Pancreas (tissue), 10 donors: ENCODE data around the gene TCF7L2. TPM values are rescaled to one million over a fixed set of nuclear protein-coding genes. Genes with fewer than 3 reads are reported as not detected.

ENCODE experiments used
- ATAC-seq, 4 donors: fragments of 200-7000 bp; cut with Tn5 transposase; one replicate each; pipeline versions ENCODE4 v1.8.0 to v1.9.1; 2020; ENCODE audit warnings: mild to moderate bottlenecking in 4 of 4, moderate library complexity in 4 of 4
- DNase-seq, 6 donors: peaks; one replicate each; pipeline ENCODE4 v3.0.0-alpha.2; 2020
- FAIRE-seq: peaks from 2 replicates; lab custom pipeline; 2012; peaks lifted over from hg19 to GRCh38; lab: Jason Lieb, UNC
- H3K27ac ChIP-seq, 4 donors: fragments of 200-600 bp; sonication (generic); 1 replicate in 3 of 4; 2 replicates in 1 of 4; pipeline versions ENCODE4 v1.5.0 to v1.8.0; 2020
- H3K27me3 ChIP-seq, 4 donors: fragments of 200-600 bp; one replicate each; pipeline ENCODE4 v1.8.0; 2021
- H3K36me3 ChIP-seq, 3 donors: fragments of 200-600 bp; sonication (generic) in 1 of 3; one replicate each; pipeline versions ENCODE4 v1.5.0 to v1.8.0; 2020 to 2021
- H3K4me1 ChIP-seq, 3 donors: fragments of 200-600 bp; one replicate each; pipeline ENCODE4 v1.8.0; 2021
- H3K4me3 ChIP-seq, 4 donors: fragments of 200-600 bp; sonication (generic) in 2 of 4; one replicate each; pipeline versions ENCODE4 v1.5.0 to v1.8.0; 2020 to 2021
- H3K9me3 ChIP-seq, 4 donors: fragments of 200-600 bp; one replicate each; pipeline ENCODE4 v1.8.0; 2021
- CTCF ChIP-seq, 4 donors: fragments of 200-600 bp; sonication (generic) in 3 of 4; IDR thresholded peaks; one replicate each; pipeline versions ENCODE4 v1.5.0 to v1.8.0; 2021; ENCODE audit warnings: antibody characterized with exemption in 4 of 4
- WGBS, 2 donors: extraction: QIAGEN DNeasy Blood & Tissue Kit; methylation state at CpG; one replicate each; pipeline ENCODE4 v1.1.7; 2013; 5-methylcytosine and 5-hydroxymethylcytosine counted together
- intact Hi-C, 3 donors: fragments of 100-400 bp; cut with DNase I; formaldehyde crosslinking; loops; one replicate each; pipeline versions ENCODE4 v1.11.1 to v1.14.2; 2022
- polyA plus RNA-seq, 2 donors: library from polyadenylated mRNA; stranded (reverse); fragments of 200-250 nt; gene quantifications; one replicate each; pipeline ENCODE4 v1.2.3, GENCODE V29; 2013
- total RNA-seq, 6 donors: library from RNA; stranded (reverse); fragmentation: NEBNext Ultra II Directional in 4 of 6; extraction: Animal tissue kit (Norgen Biotek cat#: 25700) in 4 of 6; gene quantifications; one replicate each; pipeline versions ENCODE4 v1.2.1 to v1.2.4, GENCODE V29; 2021 to 2023
- donor health status: healthy with polysubstance abuse.
- donor health status: DM: no; HTN: no; CAD: no; lungs with moderate emphysema.
- donor health status: DM: no; HTN: no; CAD: no.
- donor health status: control.
- donor health status: control.
- donor health status: Bipolar disorder and iron deficiency.
- donor health status: DM: yes; HTN: yes; CAD: no.
- donor health status: DM: no; HTN: no; CAD: no.
- donor health status: DM: no; HTN: no; CAD: no.
- donor health status: DM: yes; HTN: yes; CAD: no.

The TCF7L2 gene
- total and polyA plus RNA-seq, 8 donors: 7.9 to 22.3 (median 11.6) TPM

GRCh38 chr10:113027230-113027573 lies 77.2 kb downstream of the TCF7L2 start:
- intact Hi-C loops: no loop called here
- FAIRE-seq (no peak), DNase-seq (no peak), ATAC-seq (no peak)
- Histone ChIP-seq H3K36me3 (no peaks in the 10 kb centered on the region), H3K9me3 (no peaks in the 10 kb centered on the region), H3K27me3 (no peaks in the 10 kb centered on the region), H3K27ac (no peak overlapping the region), H3K4me1 (peaks cover 0 to 10% (median 0%) of the 10 kb centered on the region in 3 donors), H3K4me3 (no peak overlapping the region)
- 37 to 43% methylated on average over 2 of the region's 2 CpGs for WGBS, 2 donors
- no peak for TF ChIP-seq CTCF (IDR thresholded peaks at IDR 0.05)

GRCh38 chr10:113027574-113028455 lies 77.8 kb downstream of the TCF7L2 start:
- ATAC-seq (peak in 1 of 4 donors; percentile 24), FAIRE-seq (no peak), DNase-seq (no peak)
- no peaks in the 10 kb centered on the region for H3K27me3 ChIP-seq
- no peak for TF ChIP-seq CTCF (IDR thresholded peaks at IDR 0.05)
- H3K4me3 ChIP-seq: no peak overlapping the region
- no peaks in the 10 kb centered on the region for H3K9me3 ChIP-seq
- peaks cover 0 to 10% (median 0%) of the 10 kb centered on the region in 3 donors for H3K4me1 ChIP-seq
- no peaks in the 10 kb centered on the region for H3K36me3 ChIP-seq
- 65 to 68% methylated on average over 15 of the region's 15 CpGs for WGBS, 2 donors
- H3K27ac ChIP-seq: no peak overlapping the region
- intact Hi-C loops: no loop called here

- peaks cover 0 to 10% (median 0%) of the 10 kb centered on the region in 3 donors for H3K4me1 ChIP-seq
- no peak for FAIRE-seq
- ATAC-seq: no peak
- H3K27me3 ChIP-seq: no peaks in the 10 kb centered on the region
- WGBS, 2 donors: 80 to 93% methylated on average over 9 of the region's 9 CpGs
- intact Hi-C loops: no loop called here
- H3K9me3 ChIP-seq: no peaks in the 10 kb centered on the region
- no peak for DNase-seq
- no peak for TF ChIP-seq CTCF (IDR thresholded peaks at IDR 0.05)
- H3K27ac ChIP-seq: no peak overlapping the region
- no peak overlapping the region for H3K4me3 ChIP-seq
- H3K36me3 ChIP-seq: no peaks in the 10 kb centered on the region
These were observed 78.7 kb downstream of the TCF7L2 start for GRCh38 chr10:113028456-113029440.

- intact Hi-C loops: no loop called here
- no peak for ATAC-seq
- Histone ChIP-seq H3K4me3 (no peak overlapping the region), H3K27ac (no peak overlapping the region), H3K36me3 (no peaks in the 10 kb centered on the region), H3K27me3 (no peaks in the 10 kb centered on the region), H3K9me3 (no peaks in the 10 kb centered on the region), H3K4me1 (peaks cover 0 to 16% (median 0%) of the 10 kb centered on the region in 3 donors)
- no peak for FAIRE-seq
- TF ChIP-seq CTCF (IDR thresholded peaks at IDR 0.05): no peak
- DNase-seq: no peak
- 87 to 100% methylated on average over 1 of the region's 1 CpG for WGBS, 2 donors
These were observed 80.4 kb downstream of the TCF7L2 start for GRCh38 chr10:113030453-113030852.
